ENCODE measurements around the gene OR6F1. TPM values are rescaled to one million over a fixed set of nuclear protein-coding genes. Genes with fewer than 3 reads are reported as not detected.

The OR6F1 gene
- total and polyA plus RNA-seq, 2 donors (not counting 3 experiments of a cell fraction or from before 2014, with no cell fraction given) = not detected

DNA sequence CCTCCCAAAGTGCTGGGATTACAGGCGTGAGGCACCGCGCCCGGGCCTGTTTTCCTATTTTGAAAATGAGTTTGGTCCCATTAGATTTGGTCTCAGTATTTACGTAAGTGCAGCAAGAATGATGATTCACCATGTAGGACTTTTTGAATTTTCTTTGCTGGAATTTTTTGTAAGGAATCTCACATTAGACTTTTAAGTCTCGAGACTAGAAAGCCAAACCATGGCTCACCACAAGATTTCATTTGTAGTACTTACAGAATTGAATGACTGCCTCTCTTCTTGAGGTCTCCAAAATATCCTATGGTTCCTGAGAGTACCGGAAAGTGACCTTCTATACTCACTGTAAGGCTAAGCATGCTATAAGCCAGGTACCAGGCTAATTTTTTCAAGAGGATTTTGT, 31.2 kb upstream of the OR6F1 start:
- DNase-seq (ENCODE audit: low read depth, low spot score) = no peak
- BruUV-seq (replicated peaks) = no TSS peak
- Histone ChIP-seq H3K4me3 (replicated peaks in 1 of 3; ENCODE audit: insufficient read depth in 1 of 3, low read depth in 1 of 3, low read length in 3 of 3) (no peak overlapping the region), H3K79me2 (ENCODE audit: control insufficient read depth, insufficient read depth, low read length) (no peaks in the 10 kb centered on the region), H3K9me3 (replicated peaks; ENCODE audit: control insufficient read depth, insufficient read depth, low read length) (peaks cover 5% of the 10 kb centered on the region), H4K20me1 (replicated peaks; ENCODE audit: control insufficient read depth, extremely low read depth, insufficient read depth, low read length) (no peaks in the 10 kb centered on the region), H3K4me1 (ENCODE audit: control insufficient read depth, extremely low read depth, insufficient read depth, low read length) (no peaks in the 10 kb centered on the region), H3K27ac (ENCODE audit: insufficient read depth, low read depth, low read length) (no peak overlapping the region), H3K9ac (replicated peaks; ENCODE audit: extremely low read depth, insufficient read depth, low read length) (no peak overlapping the region), H3K9me1 (replicated peaks; ENCODE audit: control insufficient read depth, extremely low read depth, insufficient read depth, low read length) (no peaks in the 10 kb centered on the region), H3K27me3 (ENCODE audit: control insufficient read depth in 2 of 2, insufficient read depth in 2 of 2, low read length in 2 of 2) (no peaks in the 10 kb centered on the region), H3K4me2 (ENCODE audit: insufficient read depth, low read length) (no peak overlapping the region), H3K36me3 (ENCODE audit: control insufficient read depth in 2 of 2, extremely low read depth in 1 of 2, insufficient read depth in 2 of 2, low read length in 2 of 2) (no peaks in the 10 kb centered on the region), H2AFZ (ENCODE audit: low read depth, low read length) (no peak overlapping the region)
- no peak for FAIRE-seq
- ChIA-PET CTCF (no interaction called here), POLR2A (no interaction called here)
- no peak for TF ChIP-seq MYC (IDR thresholded peaks at IDR 0.05; ENCODE audit: low read depth, low read length)
- TF ChIP-seq EZH2 (IDR thresholded peaks at IDR 0.05; ENCODE audit: borderline replicate concordance, low read depth, low read length, severe bottlenecking) = no peak
- TF ChIP-seq JUN (IDR thresholded peaks at IDR 0.05; ENCODE audit: borderline replicate concordance, insufficient read depth, insufficient read length, low read depth) = no peak
- no peak for TF ChIP-seq FOS (IDR thresholded peaks at IDR 0.05; ENCODE audit: borderline replicate concordance, insufficient read depth, low read length)
- TF ChIP-seq GATA2 (IDR thresholded peaks at IDR 0.05; ENCODE audit: insufficient read depth, insufficient read length, low read depth, low read length) = no peak
- TF ChIP-seq MAX (IDR thresholded peaks at IDR 0.05; ENCODE audit: insufficient read depth, insufficient read length) = no peak
- no peak for TF ChIP-seq POLR2A (IDR thresholded peaks at IDR 0.05; ENCODE audit: low read depth, low read length)
- no peak for TF ChIP-seq POLR2AphosphoS5 (IDR thresholded peaks at IDR 0.05; ENCODE audit: insufficient read depth, low read depth, low read length)
- TF ChIP-seq, protein P1, sequence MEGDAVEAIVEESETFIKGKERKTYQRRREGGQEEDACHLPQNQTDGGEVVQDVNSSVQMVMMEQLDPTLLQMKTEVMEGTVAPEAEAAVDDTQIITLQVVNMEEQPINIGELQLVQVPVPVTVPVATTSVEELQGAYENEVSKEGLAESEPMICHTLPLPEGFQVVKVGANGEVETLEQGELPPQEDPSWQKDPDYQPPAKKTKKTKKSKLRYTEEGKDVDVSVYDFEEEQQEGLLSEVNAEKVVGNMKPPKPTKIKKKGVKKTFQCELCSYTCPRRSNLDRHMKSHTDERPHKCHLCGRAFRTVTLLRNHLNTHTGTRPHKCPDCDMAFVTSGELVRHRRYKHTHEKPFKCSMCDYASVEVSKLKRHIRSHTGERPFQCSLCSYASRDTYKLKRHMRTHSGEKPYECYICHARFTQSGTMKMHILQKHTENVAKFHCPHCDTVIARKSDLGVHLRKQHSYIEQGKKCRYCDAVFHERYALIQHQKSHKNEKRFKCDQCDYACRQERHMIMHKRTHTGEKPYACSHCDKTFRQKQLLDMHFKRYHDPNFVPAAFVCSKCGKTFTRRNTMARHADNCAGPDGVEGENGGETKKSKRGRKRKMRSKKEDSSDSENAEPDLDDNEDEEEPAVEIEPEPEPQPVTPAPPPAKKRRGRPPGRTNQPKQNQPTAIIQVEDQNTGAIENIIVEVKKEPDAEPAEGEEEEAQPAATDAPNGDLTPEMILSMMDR (IDR thresholded peaks at IDR 0.05; ENCODE audit: extremely low read depth in 1 of 2, insufficient read depth in 1 of 2, low read depth in 1 of 2, low read length in 2 of 2) = no peak
- dilution Hi-C loops (cut with MboI; ENCODE audit: extremely low pct_ligation_motif_present, low sequenced_read_pairs) = no loop called here
- intact Hi-C loops (cut with micrococcal nuclease) = no loop called here

Measured in endothelial cell of umbilical vein (primary cell).